HepG2 (cell line): ENCODE measurements around the gene ANAPC16. TPM values are rescaled to one million over a fixed set of nuclear protein-coding genes. Genes with fewer than 3 reads are reported as not detected.

Source experiments
- ATF5 ChIP-seq: sonication (generic); formaldehyde crosslinking; IDR thresholded peaks from 2 replicates; pipeline ENCODE4 v1.4.0; 2020; ENCODE audit warnings: mild to moderate bottlenecking, low read depth, missing genetic modification reagents
- CREM ChIP-seq, 2 experiments: sonication (generic) in 1 of 2; formaldehyde crosslinking in 1 of 2; IDR thresholded peaks; 2 replicates each; pipeline versions ENCODE4 v1.4.0 to v1.6.1; 2016 to 2020; ENCODE audit warnings: antibody characterized with exemption in 1 of 2, mild to moderate bottlenecking in 1 of 2, missing genetic modification reagents in 1 of 2
- HNF4G ChIP-seq, 2 experiments: sonication (generic) in 1 of 2; formaldehyde crosslinking in 1 of 2; IDR thresholded peaks; 2 replicates each; pipeline versions ENCODE4 v1.4.0 to v1.6.1; 2011 to 2020; ENCODE audit warnings: borderline replicate concordance in 2 of 2, low read depth in 2 of 2, mild to moderate bottlenecking in 2 of 2, low read length in 1 of 2, missing genetic modification reagents in 1 of 2, moderate library complexity in 1 of 2
- IKZF5 ChIP-seq: IDR thresholded peaks from 2 replicates; pipeline ENCODE4 v1.6.1; 2018; ENCODE audit warnings: missing genetic modification reagents, mild to moderate bottlenecking, missing compliant biosample characterization
- MED8 ChIP-seq: sonication (generic); formaldehyde crosslinking; IDR thresholded peaks from 2 replicates; pipeline ENCODE4 v1.8.1; 2023; ENCODE audit warnings: mild to moderate bottlenecking, missing genetic modification reagents; ENCODE audit not compliant: insufficient replicate concordance
- NCOA2 ChIP-seq: sonication (generic); formaldehyde crosslinking; IDR thresholded peaks from 2 replicates; pipeline ENCODE4 v1.8.0; 2022; ENCODE audit warnings: inconsistent platforms
- RCOR2 ChIP-seq: IDR thresholded peaks from 2 replicates; pipeline ENCODE4 v1.6.1; 2016; ENCODE audit warnings: missing biosample characterization, missing genetic modification reagents
- ZC3H13 ChIP-seq: sonication (generic); formaldehyde crosslinking; IDR thresholded peaks from 2 replicates; pipeline ENCODE4 v1.8.1; 2023; ENCODE audit warnings: mild to moderate bottlenecking, missing genetic modification reagents, moderate library complexity
- ZNF17 ChIP-seq: sonication (generic); formaldehyde crosslinking; IDR thresholded peaks from 2 replicates; pipeline ENCODE4 v1.5.0; 2020; ENCODE audit warnings: mild to moderate bottlenecking, missing genetic modification reagents
- ZNF281 ChIP-seq: sonication (generic); formaldehyde crosslinking; IDR thresholded peaks from 2 replicates; pipeline ENCODE4 v1.4.0; 2020; ENCODE audit warnings: missing genetic modification reagents, borderline replicate concordance
- ZNF44 ChIP-seq: sonication (generic); formaldehyde crosslinking; IDR thresholded peaks from 2 replicates; pipeline ENCODE4 v1.5.1; 2020; ENCODE audit warnings: mild to moderate bottlenecking, missing genetic modification reagents
- ZNF460 ChIP-seq: sonication (generic); formaldehyde crosslinking; IDR thresholded peaks from 2 replicates; pipeline ENCODE4 v1.5.1; 2020; ENCODE audit warnings: missing genetic modification reagents, mild to moderate bottlenecking, borderline replicate concordance
- ZNF510 ChIP-seq: sonication (generic); formaldehyde crosslinking; IDR thresholded peaks from 2 replicates; pipeline ENCODE4 v1.4.0; 2020; ENCODE audit warnings: low read depth, mild to moderate bottlenecking, missing genetic modification reagents
- ZNF674 ChIP-seq: sonication (generic); formaldehyde crosslinking; IDR thresholded peaks from 2 replicates; pipeline ENCODE4 v1.5.0; 2020; ENCODE audit warnings: low read depth, mild to moderate bottlenecking, missing genetic modification reagents
- ZNF703 ChIP-seq: sonication (generic); formaldehyde crosslinking; IDR thresholded peaks from 2 replicates; pipeline ENCODE4 v1.5.1; 2020; ENCODE audit warnings: missing genetic modification reagents, mild to moderate bottlenecking, moderate library complexity, borderline replicate concordance
- ZSCAN22 ChIP-seq: sonication (generic); formaldehyde crosslinking; IDR thresholded peaks from 2 replicates; pipeline ENCODE4 v1.4.0; 2020; ENCODE audit warnings: mild to moderate bottlenecking, missing genetic modification reagents
- polyA plus RNA-seq, 8 experiments: library from polyadenylated mRNA; depleted of rRNA in 3 of 8; stranded (reverse) in 7 of 8; unstranded in 1 of 8; fragments of >200 nt; fragmentation: Illumina TruSeq in 4 of 8; extraction: Trizol in 4 of 8; gene quantifications; 2 replicates each; pipeline versions ENCODE4 v1.2.1 to v1.2.3, GENCODE V29; 2011 to 2016; ENCODE audit warnings: low read depth in 4 of 8, missing spikeins in 1 of 8, mixed read lengths in 1 of 8; ENCODE audit not compliant: insufficient read depth in 1 of 8
- total RNA-seq, 5 experiments: library from RNA; depleted of rRNA; stranded (reverse); fragments of >200 nt; fragmentation: Illumina TruSeq; extraction: Trizol; gene quantifications; 2 replicates each; pipeline ENCODE4 v1.2.3, GENCODE V29; 2016; ENCODE audit warnings: low read depth in 1 of 5
- TF ChIP-seq, protein P1 (sequence below): sonication (generic); formaldehyde crosslinking; IDR thresholded peaks from 2 replicates; pipeline ENCODE4 v1.4.0; 2020; ENCODE audit warnings: mild to moderate bottlenecking, missing genetic modification reagents

The ANAPC16 gene
- total and polyA plus RNA-seq, 2 of the 13 experiments (the other 11 are each of a cell fraction or from before 2014, with no cell fraction given): 74.8 to 89.4 TPM

GRCh38 chr10:72273410-72274212 is 57.8 kb downstream of the ANAPC16 start, which contains the start of gene DDIT4 (continued):
- TF ChIP-seq ZNF17 (CRISPR knock-in tag): no peak
- TF ChIP-seq ZNF510 (CRISPR knock-in tag): peak; percentile 94; the same call in 1 of the 2 replicates
- peak; percentile 92 for TF ChIP-seq MED8 (CRISPR knock-in tag)
- TF ChIP-seq CREM (IDR thresholded peaks at IDR 0.05): peak; percentile 42; the same call in 1 of the 2 replicates
- no peak for TF ChIP-seq CREM (CRISPR knock-in tag; IDR thresholded peaks at IDR 0.05)
- peak; percentile 81 for TF ChIP-seq ZNF281 (CRISPR knock-in tag)
- TF ChIP-seq ZNF44: no peak
- TF ChIP-seq HNF4G (IDR thresholded peaks at IDR 0.05; ENCODE audit: borderline replicate concordance, low read depth, low read length): peak; percentile 50; the same call in 1 of the 2 replicates
- peak; percentile 32 for TF ChIP-seq HNF4G (CRISPR knock-in tag; IDR thresholded peaks at IDR 0.05; ENCODE audit: borderline replicate concordance, low read depth)
- TF ChIP-seq, protein P1, sequence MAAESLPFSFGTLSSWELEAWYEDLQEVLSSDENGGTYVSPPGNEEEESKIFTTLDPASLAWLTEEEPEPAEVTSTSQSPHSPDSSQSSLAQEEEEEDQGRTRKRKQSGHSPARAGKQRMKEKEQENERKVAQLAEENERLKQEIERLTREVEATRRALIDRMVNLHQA (CRISPR knock-in tag): no peak
- 0 out of 2 replicates have a peak, but pooled peaks have one; percentile 87 for TF ChIP-seq ZNF674 (CRISPR knock-in tag)
- TF ChIP-seq ZNF460: no peak
- peak; percentile 40 for TF ChIP-seq ZC3H13 (CRISPR knock-in tag)
- TF ChIP-seq ATF5 (CRISPR knock-in tag): peak; percentile 88
- TF ChIP-seq ZSCAN22 (CRISPR knock-in tag): no peak
- TF ChIP-seq RCOR2 (CRISPR knock-in tag): no peak
- peak; percentile 84; the same call in 1 of the 2 replicates for TF ChIP-seq ZNF703 (CRISPR knock-in tag)
- TF ChIP-seq NCOA2 (CRISPR knock-in tag): peak; percentile 76; the same call in 1 of the 2 replicates
- TF ChIP-seq IKZF5 (CRISPR knock-in tag): peak; percentile 83
